Measurements from ENCODE around the gene TTC21A.

DNA sequence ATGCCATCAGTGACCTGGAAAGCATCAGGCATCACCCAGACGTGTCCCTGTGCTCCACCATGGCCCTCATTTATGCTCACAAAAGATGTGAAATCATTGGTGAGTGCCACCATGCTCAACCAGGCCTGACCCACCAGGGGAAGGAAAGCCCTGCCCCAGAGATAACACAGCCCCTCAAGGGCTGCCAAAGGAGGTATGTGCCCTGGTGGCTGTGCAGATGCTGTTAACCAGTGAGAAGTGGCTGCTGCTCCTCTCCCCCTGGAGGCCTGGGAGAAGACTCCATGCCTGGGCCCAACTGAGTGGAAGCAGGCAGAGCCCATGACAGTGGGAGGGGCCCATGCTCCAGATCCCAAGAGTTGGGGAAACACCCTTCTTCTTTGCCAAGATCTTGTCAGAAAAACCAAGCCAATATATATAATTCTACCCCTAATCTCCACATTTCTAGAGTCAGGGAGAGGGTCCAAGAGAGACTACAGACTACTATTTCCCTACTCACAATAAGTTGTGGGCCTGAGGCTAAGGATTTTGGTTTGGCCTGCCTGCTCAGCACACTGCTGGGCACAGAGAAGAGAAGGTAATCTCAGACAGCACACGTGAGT lies 2.7 kb downstream of the TTC21A start:
- no peak for TF ChIP-seq EZH2 (IDR thresholded peaks at IDR 0.05; ENCODE audit: insufficient read depth, low read length)
- TF ChIP-seq, protein P1, sequence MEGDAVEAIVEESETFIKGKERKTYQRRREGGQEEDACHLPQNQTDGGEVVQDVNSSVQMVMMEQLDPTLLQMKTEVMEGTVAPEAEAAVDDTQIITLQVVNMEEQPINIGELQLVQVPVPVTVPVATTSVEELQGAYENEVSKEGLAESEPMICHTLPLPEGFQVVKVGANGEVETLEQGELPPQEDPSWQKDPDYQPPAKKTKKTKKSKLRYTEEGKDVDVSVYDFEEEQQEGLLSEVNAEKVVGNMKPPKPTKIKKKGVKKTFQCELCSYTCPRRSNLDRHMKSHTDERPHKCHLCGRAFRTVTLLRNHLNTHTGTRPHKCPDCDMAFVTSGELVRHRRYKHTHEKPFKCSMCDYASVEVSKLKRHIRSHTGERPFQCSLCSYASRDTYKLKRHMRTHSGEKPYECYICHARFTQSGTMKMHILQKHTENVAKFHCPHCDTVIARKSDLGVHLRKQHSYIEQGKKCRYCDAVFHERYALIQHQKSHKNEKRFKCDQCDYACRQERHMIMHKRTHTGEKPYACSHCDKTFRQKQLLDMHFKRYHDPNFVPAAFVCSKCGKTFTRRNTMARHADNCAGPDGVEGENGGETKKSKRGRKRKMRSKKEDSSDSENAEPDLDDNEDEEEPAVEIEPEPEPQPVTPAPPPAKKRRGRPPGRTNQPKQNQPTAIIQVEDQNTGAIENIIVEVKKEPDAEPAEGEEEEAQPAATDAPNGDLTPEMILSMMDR (IDR thresholded peaks at IDR 0.05; ENCODE audit: insufficient read depth, low read depth, low read length), result no peak

Measured in astrocyte (in vitro differentiated cells and primary cell).